ENCODE measurements around the gene ENOX2. TPM values are rescaled to one million over a fixed set of nuclear protein-coding genes. Genes with fewer than 3 reads are reported as not detected.

The ENOX2 gene
- total and polyA plus RNA-seq, 8 donors, result 2.6 to 12.1 (median 7.3) TPM

- H3K27me3 ChIP-seq, result no peaks in the 10 kb centered on the region
- WGBS, 5 donors, result 72 to 94% (median 92%) methylated on average over 6 of the region's 6 CpGs
- H3K27ac ChIP-seq, result no peak overlapping the region
- no peaks in the 10 kb centered on the region for H3K4me1 ChIP-seq
- no peaks in the 10 kb centered on the region for H3K9me3 ChIP-seq
- H3K4me3 ChIP-seq, result no peak overlapping the region
- no peak for DNase-seq
- H3K36me3 ChIP-seq, result no peaks in the 10 kb centered on the region
- intact Hi-C loops (cut with DNase I; ENCODE audit: low total_unique reads), result no loop called here
- no peak for TF ChIP-seq POLR2AphosphoS5 (IDR thresholded peaks at IDR 0.05)
- no peak for TF ChIP-seq POLR2A (IDR thresholded peaks at IDR 0.05)
- TF ChIP-seq CTCF (IDR thresholded peaks at IDR 0.05), result no peak
- TF ChIP-seq EP300 (IDR thresholded peaks at IDR 0.05), result no peak
Observed at GRCh38 chrX:130887376-130887775, 15.6 kb downstream of the ENOX2 start.

- no peaks in the 10 kb centered on the region for H3K4me1 ChIP-seq
Observed at GRCh38 chrX:130885996-130886395, 17.0 kb downstream of the ENOX2 start.

GRCh38 chrX:130885508-130885907 lies 17.5 kb downstream of the ENOX2 start:
- WGBS, 5 donors, result 23 to 40% (median 30%) methylated on average over 2 of the region's 2 CpGs
- intact Hi-C loops (cut with DNase I; ENCODE audit: low total_unique reads), result no loop called here
- TF ChIP-seq EP300 (IDR thresholded peaks at IDR 0.05), result no peak
- TF ChIP-seq POLR2AphosphoS5 (IDR thresholded peaks at IDR 0.05), result no peak
- TF ChIP-seq POLR2A (IDR thresholded peaks at IDR 0.05), result no peak
- no peak for TF ChIP-seq CTCF (IDR thresholded peaks at IDR 0.05)

More at GRCh38 chrX:130885996-130886395, 17.0 kb downstream of the ENOX2 start:
- intact Hi-C loops (cut with DNase I; ENCODE audit: low total_unique reads), result no loop called here
- DNase-seq, result no peak
- WGBS, 5 donors, result 54 to 80% (median 68%) methylated on average over 5 of the region's 5 CpGs
- Histone ChIP-seq H3K27me3 (no peaks in the 10 kb centered on the region), H3K9me3 (no peaks in the 10 kb centered on the region), H3K36me3 (no peaks in the 10 kb centered on the region), H3K4me3 (no peak overlapping the region), H3K27ac (no peak overlapping the region)
- no peak for TF ChIP-seq CTCF (IDR thresholded peaks at IDR 0.05)

GRCh38 chrX:130884627-130885026 lies 18.4 kb downstream of the ENOX2 start:
- no peaks in the 10 kb centered on the region for H3K27me3 ChIP-seq
- no peaks in the 10 kb centered on the region for H3K36me3 ChIP-seq
- no peak for DNase-seq
- no peak for TF ChIP-seq EP300 (IDR thresholded peaks at IDR 0.05)
- TF ChIP-seq POLR2AphosphoS5 (IDR thresholded peaks at IDR 0.05), result no peak
- no peak for TF ChIP-seq POLR2A (IDR thresholded peaks at IDR 0.05)
- TF ChIP-seq CTCF (IDR thresholded peaks at IDR 0.05), result no peak
- no peaks in the 10 kb centered on the region for H3K9me3 ChIP-seq
- no peak overlapping the region for H3K4me3 ChIP-seq
- H3K4me1 ChIP-seq, result no peaks in the 10 kb centered on the region
- H3K27ac ChIP-seq, result no peak overlapping the region
- intact Hi-C loops (cut with DNase I; ENCODE audit: low total_unique reads), result no loop called here

More at GRCh38 chrX:130885508-130885907, 17.5 kb downstream of the ENOX2 start:
- Histone ChIP-seq H3K27me3 (no peaks in the 10 kb centered on the region), H3K4me3 (no peak overlapping the region), H3K36me3 (no peaks in the 10 kb centered on the region), H3K4me1 (no peaks in the 10 kb centered on the region), H3K9me3 (no peaks in the 10 kb centered on the region), H3K27ac (no peak overlapping the region)
- DNase-seq, result no peak

Data from stomach (tissue), 9 donors.